Endometrial microvascular endothelial cells (primary cell): ENCODE measurements around the gene C5AR2. TPM values are rescaled to one million over a fixed set of nuclear protein-coding genes. Genes with fewer than 3 reads are reported as not detected.
"Not testable (repeated sequence)": the region's sequence is repeated elsewhere in the genome, so short reads cannot be mapped to it uniquely, and the experiment has no call there.

Experiments
- in situ Hi-C: cut with HindIII; loops from 2 replicates; pipeline ENCODE4 v1.10.0; 2017; ENCODE audit warnings: low sequenced_read_pairs, low pct_unique_long_range_greater_than_20kb; ENCODE audit errors: inconsistent ontology term
- total RNA-seq: library from RNA; depleted of rRNA; stranded (reverse); fragments of >200 nt; gene quantifications from one replicate; pipeline ENCODE4 v1.2.3, GENCODE V29; 2015; ENCODE audit errors: inconsistent ontology term

C5AR2 gene
- total RNA-seq, 1 donor from 2014 or later = not detected

DNA sequence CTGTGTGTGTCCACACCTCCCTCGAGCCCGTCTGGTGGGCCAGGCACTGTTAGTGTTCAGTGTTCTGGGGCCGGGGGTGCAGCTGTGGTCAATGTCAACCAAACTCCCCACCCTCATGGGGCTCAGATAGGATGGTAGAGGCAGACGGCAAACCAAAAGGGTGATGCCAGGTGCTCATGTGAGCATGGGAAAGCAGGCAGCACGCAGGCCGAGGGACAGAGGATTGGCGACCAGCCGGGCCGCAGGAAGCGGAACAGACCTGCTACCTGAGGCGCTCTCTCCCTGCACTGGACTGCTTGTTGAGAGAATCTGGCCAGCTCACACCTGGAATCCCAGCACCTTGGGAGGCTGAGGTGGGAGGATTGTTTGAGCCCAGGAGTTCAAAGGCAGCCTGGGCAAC lies 46.3 kb downstream of the C5AR2 start:
- in situ Hi-C loops = no loop called here

DNA sequence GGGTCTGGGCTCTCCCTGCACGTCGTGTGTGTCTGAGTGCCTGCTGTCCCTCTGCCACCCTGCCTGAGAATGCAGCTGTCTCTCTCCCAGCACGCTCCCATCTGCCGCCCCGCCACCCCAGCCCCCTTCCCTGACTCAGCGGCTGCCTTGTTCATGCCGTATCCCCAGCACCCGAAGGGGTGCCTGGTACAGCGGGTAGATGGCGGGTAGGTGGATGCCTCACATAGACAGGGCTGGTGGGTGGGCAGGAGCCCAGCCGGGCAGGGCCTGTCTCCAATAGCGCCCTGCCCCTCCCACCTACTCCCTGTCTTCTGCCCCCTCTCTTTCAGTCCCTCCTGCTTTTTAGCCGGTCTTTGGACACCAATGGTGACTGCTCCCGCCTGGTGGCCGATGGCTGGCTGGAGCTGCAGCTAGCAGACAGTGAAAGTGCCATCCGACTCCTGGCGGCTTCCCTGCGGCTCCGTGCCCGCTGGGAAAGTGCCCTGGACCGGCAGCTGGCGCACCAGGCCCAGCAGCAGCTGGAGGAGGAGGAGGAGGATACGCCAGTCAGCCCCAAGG lies 47.5 kb downstream of the C5AR2 start:
- in situ Hi-C loops = no loop called here

- in situ Hi-C loops = no loop called here
Observed at GRCh38 chr19:47380559-47380958, 48.6 kb downstream of the C5AR2 start.

DNA sequence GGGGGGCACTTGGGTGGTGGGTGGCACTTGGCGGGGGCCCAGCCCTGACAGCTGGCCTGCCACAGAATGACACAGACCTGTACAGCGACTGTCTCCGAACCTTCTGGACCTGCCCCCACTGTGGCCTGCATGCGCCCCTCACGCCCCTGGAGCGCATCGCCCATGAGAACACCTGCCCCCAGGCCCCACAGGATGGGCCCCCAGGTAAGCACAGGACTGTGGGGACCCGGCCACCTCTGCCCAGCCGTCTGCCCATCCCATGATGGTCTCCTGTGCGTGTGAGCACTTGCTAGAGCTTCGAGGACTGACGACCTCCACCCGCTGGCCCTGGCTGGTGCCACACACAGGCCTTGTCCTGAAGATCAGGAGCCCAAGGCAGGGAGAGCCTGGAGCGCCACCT lies 49.1 kb downstream of the C5AR2 start:
- in situ Hi-C loops = no loop called here

DNA sequence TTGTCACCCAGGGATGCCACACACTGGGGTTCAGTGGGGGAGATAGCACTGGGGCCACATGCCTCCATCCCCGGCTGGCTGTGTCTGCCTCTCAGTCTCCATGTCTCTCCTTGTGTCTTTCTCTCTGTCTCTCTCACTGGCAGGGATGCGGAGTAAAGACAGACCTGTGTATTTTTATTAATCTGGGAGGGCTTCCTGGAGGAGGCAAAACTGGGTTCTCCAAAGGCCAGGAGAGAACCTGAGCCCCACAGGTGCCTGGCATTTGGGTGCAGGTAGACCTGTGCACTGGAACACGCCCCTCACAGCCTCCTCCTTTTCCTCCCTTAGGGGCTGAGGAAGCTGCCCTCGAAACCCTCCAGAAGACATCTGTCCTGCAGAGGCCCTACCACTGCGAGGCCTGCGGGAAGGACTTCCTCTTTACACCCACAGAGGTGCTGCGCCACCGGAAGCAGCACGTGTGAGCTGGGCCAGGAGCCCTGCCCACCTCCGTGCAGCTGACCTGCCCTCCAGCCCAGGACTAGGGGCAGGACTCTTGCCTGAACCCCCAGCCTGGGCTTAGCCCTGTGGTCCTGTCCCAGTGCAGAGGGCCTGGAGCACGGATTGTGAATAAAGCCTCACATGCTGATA lies 49.8 kb downstream of the C5AR2 start:
- in situ Hi-C loops = no loop called here

DNA sequence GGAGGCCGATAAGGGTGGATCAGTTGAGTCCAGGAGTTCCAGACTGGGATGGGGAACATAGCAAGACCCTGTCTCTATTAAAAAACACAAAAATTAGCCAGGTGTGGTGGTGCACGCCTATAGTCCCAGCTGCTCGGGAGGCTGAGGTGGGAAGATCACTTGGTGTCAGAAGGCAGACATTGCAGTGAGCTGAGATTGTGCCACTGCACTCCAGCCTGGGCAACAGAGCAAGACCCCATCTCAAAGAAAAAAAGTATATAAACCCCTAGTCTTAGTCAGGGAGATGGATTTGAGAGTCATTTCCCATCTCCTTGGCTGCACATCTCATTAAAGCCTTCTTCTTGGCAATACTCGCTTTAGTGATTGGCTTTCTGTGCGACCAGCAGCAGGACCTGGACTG lies 51.9 kb downstream of the C5AR2 start:
- in situ Hi-C loops = not testable (repeated sequence)

- in situ Hi-C loops = not testable (repeated sequence)
Observed at GRCh38 chr19:47384533-47384932, 52.6 kb downstream of the C5AR2 start.

DNA sequence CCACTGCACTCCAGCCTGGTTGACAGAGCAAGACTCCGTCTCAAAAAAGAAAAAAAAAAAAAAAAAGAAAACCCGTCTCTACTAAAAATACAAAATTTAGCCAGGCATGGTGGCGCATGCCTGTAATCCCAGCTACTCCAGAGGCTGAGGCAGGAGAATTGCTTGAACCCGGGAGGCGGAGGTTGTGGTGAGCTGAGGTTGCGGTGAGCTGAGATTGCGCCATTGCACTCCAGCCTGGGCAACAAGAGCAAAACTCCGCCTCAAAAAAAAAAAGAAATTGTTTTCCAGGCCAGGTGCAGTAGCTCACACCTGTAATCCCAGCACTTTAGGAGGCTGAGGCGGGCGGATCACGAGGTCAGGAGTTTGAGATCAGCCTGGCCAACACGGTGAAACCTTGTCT lies 54.6 kb downstream of the C5AR2 start:
- in situ Hi-C loops = not testable (repeated sequence)

DNA sequence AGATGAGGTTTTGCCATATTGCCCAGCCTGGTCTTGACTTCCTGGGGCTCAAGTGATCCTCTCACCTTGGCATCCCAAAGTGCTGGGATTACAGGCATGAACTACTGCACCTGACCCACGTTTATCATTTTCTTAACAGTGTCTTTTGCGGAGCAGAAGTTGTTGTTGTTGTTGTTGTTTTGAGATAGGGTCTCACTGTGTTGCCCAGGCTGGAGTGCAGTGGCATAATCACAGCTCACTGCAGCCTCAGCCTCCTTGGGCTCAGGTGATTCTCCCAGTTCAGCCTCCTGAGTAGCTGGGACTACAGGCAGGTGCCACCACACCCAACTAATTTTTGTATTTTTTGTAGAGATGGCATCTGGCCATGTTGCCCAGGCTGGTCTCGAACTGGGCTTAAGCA lies 55.6 kb downstream of the C5AR2 start:
- in situ Hi-C loops = not testable (repeated sequence)

DNA sequence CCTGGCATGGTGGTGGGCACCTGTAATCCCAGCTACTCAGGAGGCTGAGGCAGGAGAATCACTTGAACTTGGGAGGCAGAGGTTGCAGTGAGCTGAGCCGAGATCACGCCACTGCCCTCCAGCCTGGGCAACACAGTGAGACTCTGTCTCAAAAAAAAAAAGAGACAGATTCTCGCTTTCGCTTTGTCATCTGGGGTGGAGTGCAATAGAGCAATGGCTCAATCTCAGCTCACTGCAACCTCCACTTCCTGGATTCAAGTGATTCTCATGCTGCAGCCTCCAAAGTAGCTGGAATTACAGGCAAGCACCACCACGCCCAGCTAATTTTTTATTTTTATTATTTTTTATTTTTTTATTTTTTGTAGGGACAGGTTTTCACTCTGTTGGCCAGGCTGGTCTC lies 56.7 kb downstream of the C5AR2 start:
- in situ Hi-C loops = not testable (repeated sequence)

GRCh38 chr19:47389150-47389556 lies 57.2 kb downstream of the C5AR2 start:
- in situ Hi-C loops = no loop called here

GRCh38 chr19:47390533-47391488 lies 58.8 kb downstream of the C5AR2 start:
- in situ Hi-C loops = no loop called here

DNA sequence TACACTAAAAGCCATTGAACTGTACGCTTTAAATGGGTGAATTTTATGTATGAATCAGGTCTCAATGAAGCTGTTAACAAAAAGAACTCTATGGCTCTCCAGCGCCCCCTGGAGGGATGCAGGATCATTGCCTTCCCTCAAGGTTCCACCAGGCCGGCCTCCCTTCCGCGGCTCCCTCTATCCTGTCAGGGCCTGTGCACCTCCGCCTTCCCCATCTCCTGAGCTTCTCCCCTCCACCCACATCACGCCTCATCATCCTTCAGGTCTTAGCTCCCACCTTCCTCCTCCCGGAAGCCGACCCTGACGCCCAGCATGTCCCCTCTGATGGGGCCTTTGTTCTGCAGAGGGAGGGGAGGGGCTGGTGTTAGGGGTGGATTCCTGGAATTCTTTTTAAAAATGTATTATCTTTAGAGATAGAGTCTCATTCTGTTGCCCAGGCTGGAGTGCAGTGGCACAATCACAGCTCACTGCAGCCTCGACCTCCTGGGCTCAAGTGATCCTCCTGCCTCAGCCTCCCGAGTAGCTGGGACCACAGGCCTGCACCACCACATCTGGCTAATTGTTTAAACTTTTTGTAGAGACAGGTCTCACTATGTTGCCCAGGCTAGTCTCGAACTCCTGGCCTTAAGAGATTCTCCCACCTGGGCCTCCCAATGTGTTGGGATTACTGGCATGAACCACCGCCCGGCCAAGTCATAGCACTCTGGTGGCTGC lies 59.7 kb downstream of the C5AR2 start:
- in situ Hi-C loops = no loop called here

Other genes starting within 250 kb of the C5AR2 start
- gene ZC3H4, start 218.4 kb upstream of the C5AR2 start, total RNA-seq = 25.3 TPM
- gene SAE1, start 201.3 kb upstream of the C5AR2 start, total RNA-seq = 247 TPM
- 12.4 TPM for gene BBC3, start 101.0 kb upstream of the C5AR2 start, total RNA-seq
- gene CCDC9, start 75.7 kb upstream of the C5AR2 start, total RNA-seq = 8.2 TPM
- not detected for gene INAFM1, start 57.3 kb upstream of the C5AR2 start, total RNA-seq
- not detected for gene C5AR1, start 22.3 kb upstream of the C5AR2 start, total RNA-seq
- gene DHX34, start 17.1 kb downstream of the C5AR2 start, total RNA-seq = 20.0 TPM
- gene MEIS3, start 87.4 kb downstream of the C5AR2 start, total RNA-seq = not detected
- gene SLC8A2, start 139.7 kb downstream of the C5AR2 start, total RNA-seq = not detected
- 5.0 TPM for gene KPTN, start 152.0 kb downstream of the C5AR2 start, total RNA-seq
- 138 TPM for gene NAPA, start 182.9 kb downstream of the C5AR2 start, total RNA-seq
- gene ZNF541, start 241.0 kb downstream of the C5AR2 start, total RNA-seq = not detected